GF-D8 (cell line): Measurements from ENCODE around the gene PLCL1.

Source experiments
- DNase-seq: peaks from one replicate; lab custom pipeline; 2025; lab: John Stamatoyannopoulos, UW

PLCL1 gene

DNA sequence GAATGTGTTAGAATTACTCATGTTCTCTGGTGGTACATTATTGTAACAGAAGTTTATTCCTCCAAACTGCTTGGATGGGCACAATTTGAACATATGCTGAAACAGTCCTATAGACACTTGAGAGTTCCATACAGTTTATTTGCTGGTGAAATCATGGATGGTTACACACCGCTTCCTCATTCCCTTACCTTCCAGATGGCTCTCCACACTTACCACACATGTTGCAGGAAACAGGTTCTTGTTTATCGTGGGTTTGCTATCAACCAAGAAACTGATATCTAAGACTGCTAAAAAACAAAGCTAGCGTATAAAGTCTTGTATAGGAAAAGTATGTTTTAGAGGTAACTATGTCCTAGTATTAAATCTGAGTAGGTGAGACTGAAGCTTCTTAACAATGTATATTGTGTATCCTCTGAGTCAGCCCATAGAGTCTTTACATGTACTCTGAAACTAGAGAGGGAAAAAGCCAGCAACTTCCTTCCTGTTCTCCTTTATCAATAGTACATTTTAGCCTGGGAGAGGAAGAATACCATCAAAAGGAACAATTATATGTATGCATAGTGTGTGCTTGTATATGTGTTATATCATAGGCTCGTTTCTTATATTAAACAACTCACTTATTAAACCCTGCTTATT lies 313.1 kb downstream of the PLCL1 start:
- DNase-seq: no peak

DNA sequence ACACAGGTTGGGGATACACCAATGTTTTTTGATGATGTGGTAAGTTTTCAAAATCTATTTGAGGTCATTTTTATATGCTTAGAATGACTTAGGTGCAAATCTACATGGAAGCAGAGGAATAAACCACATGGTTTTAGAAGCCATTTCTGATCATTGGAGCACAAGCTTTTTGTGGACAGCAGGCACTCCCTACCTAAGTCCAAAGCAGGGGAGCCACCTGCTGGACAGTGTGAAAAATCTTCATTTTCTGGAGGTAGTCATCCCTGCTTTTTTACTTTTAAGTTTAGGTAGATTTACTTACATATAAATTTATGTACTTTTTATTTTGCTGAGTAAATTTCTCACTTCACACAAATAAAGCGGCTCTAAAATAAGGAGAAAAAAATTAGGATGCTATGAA lies 323.2 kb downstream of the PLCL1 start:
- DNase-seq: no peak

DNA sequence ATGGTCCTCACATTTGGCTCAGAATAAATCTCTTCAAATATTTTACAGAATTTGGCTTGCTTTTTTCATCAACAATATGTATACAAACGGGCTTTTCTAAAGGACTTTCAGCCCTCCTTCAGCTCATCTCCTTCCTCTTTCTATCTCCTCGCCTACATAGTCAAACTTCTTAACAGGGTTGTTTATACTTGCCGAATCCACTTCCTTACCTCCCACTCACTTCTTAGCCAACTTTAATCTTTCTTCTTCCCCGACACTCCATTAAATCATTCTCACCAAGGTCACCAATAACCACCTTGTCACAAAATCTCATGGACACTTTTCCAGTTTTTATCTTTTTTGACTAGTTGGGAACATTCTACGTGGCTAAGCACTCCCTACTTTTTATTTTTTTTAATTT lies 325.2 kb downstream of the PLCL1 start:
- DNase-seq: no peak

DNA sequence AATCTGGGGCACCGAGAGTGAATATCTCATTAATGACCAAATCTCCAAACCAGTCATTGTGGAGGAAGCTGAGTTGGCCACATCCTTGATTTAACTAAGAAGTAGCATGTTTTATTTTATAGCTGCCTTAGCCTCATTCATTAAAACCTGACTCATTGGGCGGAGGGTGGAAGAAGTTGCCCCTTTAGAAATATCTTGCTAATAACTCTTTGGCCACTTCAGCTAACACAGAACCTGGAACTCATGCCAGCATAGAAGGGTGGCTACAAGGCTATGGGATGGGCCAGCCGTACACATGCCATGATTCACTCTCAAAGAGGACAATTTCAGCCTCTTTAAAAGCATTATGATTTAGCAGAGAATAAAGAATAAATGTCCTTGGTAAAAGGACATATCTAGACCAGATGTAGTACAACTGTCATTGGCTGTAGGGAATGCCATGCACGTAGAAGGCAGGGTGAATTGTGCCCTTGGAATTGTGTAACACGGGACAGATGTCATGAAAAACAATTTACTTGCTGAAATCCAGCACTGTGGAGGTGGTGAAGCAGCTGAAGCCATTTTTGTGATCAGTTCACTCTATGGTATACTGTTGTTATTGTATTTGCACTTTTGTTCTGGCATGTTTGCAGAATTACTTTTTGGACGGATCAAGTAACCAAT lies 330.0 kb downstream of the PLCL1 start:
- DNase-seq: no peak

DNA sequence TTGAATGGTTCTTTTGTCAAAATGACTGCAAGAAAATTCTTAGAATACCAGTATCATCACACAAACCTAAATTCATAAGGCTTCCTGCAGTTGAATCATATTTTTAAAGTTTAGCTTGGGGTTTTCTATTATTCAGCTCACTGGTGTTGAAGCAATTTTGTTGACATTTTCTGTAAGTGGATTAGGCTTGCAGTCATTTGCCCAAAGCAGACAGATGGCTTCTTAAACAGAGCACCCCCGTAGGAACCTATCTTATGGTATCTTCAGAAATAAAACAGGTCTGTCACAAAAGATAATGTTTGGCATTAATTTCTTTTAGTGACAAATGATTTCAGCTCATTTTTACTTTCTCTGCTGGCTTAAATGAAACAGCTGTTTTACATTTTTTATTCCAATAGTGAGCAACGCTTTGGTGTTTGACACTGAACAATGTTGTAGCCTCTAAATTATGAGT lies 331.1 kb downstream of the PLCL1 start:
- DNase-seq: no peak

DNA sequence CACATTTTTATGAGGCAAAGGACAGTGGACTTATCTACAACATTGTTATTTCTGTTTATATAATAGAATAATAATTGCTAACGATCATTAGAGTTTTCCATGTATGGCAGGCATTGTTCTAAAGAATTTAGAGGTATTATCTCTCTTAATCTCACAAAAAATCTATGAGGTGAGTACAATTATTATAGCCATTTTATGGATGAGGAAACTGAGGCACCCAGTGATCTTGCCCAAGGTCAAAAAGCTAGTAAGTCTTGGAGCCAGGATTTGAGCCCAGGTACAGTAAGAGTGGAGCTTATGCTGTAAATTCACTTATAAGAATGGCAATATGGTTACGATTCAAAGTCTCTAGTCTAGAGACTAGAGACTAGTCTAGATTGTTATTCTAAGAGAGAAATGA lies 331.7 kb downstream of the PLCL1 start:
- DNase-seq: no peak

DNA sequence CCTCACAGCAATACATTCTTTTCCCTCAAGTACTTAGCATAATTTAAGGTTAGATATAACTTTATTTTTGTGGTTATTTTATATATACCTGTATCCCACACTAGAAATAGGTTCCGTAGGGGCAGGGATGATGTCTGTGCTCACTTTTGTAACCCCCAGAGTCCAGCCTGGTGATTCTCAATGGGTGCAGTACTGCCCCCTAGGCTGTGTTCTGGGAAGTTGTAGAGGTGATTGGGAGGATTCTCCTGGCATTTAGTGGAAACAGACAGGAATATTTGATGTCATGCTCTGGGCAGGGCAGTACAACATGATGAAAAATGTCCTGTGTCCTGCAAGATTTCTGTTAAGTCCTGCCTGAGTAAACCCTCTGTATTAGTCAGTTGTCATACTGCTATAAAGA lies 333.3 kb downstream of the PLCL1 start:
- no peak for DNase-seq

DNA sequence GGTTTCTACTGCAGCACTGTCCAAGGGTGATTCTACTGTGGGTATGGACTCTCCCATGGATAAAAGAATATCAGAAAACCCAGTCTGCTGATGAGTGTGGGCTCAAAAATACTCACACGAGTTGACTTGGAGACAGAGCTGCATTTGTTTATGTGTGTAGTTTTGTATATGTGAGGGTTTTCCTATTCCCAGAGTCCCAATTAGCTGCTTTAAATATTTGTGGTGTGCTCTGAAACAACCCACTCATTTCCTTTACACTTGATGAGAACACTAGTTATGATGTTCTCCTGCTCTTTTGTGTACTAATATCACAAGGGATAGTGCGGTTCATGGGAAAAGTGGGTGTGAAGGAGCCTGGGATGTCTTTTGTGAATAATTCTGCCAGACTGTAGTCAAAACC lies 337.3 kb downstream of the PLCL1 start:
- DNase-seq: no peak

DNA sequence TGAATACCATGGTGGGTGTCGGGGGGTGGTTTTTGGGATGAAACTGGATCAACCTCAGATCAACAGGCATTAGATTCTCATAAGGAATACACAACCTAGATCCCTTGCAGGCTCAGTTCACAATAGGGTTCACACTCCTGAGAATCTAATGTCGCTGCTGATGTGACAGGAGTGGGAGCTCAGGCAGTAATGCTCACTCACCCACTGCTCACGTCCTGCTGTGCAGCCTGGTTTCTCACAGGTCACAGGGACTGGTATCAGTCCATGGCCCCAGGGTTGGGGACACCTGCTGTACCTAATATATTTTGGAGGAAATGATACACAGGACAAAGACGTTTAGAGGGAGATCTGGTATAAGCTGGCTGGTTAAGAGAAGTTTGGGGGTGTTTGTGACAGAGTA lies 338.8 kb downstream of the PLCL1 start:
- DNase-seq: no peak

DNA sequence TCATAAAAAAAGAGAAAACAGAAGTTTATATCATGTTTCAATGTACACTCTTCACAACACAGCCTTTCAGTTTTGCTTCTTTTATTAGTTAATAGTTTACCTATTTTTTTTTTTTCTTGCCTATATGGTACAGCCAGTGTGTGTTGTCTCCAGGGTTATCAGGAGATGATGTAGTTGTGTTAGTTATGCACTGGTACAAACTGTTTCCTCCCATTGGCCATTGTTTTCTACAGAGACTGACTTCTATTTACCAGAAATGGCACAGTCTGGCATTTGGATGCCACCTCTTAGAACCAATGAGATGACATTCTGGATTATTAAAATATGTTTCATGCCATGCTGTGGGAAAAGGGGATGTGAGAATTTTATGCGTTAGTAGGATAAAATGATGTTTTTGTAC lies 339.4 kb downstream of the PLCL1 start:
- no peak for DNase-seq

DNA sequence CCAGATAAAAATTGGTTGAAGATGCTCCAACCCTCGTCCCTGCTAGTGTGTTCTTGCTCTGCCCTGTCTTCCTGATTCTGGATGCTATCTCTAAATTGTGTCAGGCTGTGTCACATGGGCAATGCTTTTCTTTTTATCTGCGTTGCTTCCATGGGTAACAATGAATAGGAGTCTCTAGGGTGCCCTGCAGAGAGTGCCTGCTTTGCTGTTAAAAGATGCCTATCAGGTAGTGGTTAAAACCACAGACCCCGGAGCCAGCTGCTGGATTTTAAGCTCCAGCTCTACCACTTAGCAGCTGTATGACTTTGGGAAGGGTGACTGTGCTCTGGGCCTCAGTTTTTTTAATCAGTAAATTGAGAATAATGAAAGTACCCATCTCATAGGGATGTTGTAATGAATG lies 340.3 kb downstream of the PLCL1 start:
- peak; percentile 35 for DNase-seq

DNA sequence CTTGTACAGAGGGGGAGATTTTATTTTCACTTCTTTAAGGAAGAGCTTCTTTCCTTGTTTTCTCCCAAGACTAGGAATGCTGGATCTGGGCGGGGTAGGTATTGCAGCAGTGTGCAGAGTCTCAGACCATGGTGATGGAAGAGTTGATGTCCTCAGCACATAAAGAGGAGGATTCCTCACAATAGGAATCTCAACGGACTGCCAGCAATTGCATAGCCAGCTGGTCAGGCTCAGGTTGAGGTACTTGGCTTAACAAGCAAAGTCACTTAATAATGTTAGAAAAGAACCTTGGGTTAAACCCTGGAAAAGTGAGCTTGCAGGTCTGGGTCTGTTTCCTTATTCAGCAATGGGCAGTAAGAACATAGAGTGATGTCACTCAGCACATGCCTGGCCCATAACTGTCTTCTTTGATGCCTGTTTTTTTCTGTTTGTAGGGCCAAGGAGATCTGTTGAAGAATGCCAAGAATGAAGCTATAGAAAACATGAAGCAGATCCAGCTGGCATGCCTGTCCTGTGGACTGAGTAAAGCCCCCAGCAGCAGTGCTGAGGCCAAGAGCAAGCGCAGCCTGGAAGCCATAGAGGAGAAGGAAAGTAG lies 342.1 kb downstream of the PLCL1 start:
- no peak for DNase-seq

DNA sequence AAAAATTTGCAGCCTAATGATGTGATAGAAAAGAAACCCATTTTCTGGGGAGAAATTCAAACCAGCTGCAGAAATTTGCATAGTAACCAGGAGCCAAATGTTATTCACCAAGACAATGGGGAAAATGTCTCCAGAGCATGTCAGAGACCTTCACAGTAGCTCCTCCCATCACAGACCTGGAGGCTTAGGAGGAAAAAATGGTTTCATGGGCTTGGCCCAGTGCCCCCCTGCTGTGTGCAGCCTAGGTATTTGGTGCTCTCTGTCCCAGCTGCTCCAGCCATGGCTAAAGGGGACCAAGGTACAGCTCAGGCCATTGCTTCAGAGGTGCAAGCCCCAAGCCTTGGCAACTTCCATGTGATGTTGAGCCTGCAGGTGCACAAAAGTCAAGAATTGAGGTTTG lies 352.9 kb downstream of the PLCL1 start:
- no peak for DNase-seq

DNA sequence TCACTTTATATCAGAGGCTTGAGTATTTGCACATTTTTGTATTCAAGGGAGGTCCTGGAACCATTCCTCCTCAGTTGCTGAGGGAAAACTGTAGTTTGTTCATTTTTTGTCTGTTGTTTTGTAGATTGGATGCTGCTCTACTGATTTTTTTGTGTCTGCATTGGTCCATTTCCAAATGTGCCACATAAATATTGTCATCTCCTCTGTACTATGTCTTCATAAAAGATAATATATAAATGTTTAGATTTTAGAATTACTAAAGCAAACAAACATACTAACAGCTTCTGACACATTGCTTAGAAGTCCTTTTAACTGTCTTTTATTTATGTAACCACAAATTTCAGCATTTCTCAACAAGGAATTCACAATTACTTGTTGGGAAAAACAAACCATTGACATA lies 356.8 kb downstream of the PLCL1 start:
- DNase-seq: no peak

DNA sequence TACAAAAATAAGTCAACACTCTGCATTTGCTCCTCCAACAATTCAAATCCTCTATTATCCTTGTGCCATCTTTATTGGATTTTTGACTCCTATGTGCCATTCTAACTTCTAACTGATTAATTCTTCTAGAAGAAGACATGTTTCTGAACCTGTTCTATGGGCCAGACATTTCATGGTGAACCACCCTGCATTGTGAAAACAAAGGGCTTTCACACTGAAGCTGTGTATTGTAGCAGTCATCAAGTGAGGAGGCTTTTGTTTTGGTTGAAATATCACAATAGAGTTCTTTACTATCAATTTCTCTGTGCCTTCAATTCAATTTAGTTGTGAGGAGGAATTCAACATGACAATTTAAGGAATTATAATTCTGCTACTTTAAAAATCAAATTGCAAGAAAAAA lies 357.9 kb downstream of the PLCL1 start:
- DNase-seq: no peak

DNA sequence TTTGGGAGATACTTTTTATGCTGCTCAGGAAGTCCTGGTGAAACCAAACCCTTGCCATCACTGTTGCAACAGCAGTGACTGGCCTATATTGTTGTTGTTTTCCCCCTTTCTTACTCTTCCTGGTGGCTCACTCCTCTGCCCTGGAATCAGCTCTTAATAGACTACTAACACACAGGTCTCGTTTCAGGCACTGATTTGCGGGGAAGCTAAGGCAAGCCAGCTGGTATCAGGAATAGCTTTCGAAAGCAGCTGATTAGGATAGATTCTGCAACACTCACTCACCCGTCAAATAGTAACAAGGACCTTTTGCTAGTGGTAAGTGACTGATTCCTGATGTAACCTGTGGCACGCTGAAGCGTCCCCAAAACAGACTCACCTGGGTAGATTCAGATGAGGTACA lies 360.4 kb downstream of the PLCL1 start:
- no peak for DNase-seq

DNA sequence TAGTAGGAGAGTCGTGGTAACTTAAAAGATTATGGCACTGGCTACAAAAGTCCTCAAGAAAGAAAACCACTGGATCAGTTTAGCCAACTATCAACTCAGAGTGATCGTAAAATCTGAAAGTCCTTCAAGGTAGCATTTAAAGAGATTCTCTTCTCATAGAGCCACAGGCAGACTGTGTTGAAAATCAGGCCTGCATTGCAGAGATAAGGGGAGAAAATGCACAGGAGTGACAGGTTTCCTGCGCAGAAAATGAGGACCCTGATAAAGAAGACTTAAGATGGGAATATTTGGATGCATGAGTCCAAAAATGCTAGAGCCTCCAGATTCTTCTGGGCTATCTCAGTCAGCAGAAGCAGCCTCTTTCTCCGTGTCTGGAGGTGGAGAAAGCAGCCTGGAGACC lies 360.9 kb downstream of the PLCL1 start:
- DNase-seq: no peak

DNA sequence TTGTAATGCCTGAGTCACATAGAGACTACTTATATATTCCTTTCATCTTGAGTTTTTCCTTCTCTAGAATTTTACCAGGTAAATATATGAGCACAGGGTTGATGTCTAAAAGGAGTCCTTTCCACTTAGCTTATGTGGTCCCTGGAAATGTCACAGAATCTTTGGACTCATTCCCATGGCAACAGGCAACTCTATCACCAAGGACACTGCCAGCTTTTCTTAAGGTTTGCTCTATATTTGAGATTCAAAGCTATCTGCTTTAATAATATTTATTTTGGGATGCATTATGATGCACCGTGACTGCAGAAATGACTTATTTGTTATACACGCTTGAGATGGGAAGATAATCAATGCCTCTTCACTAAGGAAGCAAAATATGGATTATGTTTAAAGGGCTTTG lies 363.0 kb downstream of the PLCL1 start:
- DNase-seq: no peak

DNA sequence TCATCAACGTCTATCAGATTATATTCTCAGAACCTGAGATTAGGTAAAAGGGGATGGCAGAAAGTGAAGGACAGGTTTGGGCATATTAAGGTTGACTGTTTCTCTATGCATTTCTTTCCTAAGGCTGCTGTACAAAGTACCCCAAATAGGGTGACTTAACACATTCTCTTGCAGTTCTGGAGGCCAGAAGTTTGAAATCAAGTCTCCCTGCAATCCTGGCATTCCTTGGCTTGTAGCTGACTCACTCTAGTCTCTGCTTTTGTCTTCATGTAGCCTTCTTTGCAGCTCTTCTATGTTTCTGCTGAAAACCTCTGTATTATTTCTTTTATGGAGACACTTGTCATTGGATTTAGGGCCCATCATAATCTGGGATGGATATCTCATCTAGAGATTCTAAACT lies 364.3 kb downstream of the PLCL1 start:
- DNase-seq: no peak

DNA sequence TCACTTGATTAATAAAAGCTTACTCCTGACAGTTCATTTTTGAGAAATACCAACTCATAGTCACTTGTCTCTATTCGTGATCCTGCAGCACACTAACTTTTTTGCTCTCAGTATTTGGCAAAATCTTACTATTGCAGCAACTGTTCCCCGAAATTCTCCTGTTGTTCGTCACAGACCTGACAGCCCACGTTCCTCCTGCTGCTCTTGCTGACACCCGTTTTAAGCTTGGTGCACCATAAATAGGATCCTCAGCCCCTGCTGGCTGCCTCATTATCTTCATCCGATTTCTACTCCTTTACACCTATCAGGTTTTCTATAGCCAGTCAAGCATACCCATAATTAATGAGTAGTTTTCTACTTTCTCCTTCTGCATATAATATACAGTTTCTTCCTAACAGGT lies 368.8 kb downstream of the PLCL1 start:
- DNase-seq: no peak

DNA sequence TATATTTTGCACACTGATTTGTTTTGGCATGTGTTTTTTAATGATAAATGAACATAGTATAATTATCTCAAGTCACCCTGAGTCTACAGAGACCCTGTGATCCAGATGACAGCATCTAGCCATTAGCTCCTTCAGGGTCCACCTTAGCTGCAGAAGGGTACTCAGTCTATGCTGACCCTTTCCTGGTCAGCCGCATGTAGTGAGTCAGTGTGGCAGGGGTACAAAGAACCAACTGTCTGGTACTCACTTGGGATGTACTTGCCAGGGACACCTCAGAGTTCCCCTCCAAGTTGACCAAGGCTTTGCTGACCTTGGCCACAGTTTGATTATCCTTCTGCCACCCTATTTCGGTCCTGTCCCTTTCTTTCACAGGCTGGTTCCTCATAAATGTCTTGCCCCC lies 369.5 kb downstream of the PLCL1 start:
- no peak for DNase-seq

DNA sequence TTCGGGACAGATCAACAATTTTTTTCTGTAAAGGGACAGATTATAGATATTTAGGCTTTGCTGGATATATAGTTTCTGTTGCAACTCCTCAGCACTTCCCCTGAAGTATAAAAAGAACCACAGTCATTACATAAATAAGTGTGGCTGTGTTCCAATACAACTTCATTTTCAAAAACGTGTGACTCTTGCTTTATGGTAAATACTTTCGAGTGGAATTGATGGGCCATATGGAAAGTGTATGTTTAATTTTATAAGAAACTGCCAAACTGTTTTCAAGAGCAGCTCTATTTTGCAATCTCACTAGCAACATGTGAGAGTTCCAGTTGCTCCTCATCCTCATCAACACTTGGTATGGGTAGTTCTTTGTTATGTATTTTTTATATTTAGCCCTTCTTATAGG lies 370.9 kb downstream of the PLCL1 start:
- no peak for DNase-seq

DNA sequence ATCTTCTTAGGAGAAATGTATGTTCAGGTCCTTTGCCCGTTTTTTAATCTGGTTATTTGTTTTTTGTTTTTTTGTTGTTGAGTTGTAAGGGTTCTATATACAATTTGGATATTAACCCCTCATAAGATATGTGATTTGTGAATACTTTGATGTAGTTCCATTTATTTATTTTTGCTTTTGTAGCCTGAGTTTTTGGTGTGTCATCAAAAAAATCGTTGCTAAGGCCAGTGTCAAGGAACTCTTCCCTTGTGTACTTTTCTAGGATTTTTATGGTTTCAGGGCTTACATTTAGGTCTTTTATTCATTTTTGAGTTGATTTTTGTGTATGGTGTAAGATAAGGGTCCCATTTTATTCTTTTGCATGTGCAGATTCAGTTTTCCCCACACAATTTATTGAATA lies 372.6 kb downstream of the PLCL1 start:
- DNase-seq: no peak

DNA sequence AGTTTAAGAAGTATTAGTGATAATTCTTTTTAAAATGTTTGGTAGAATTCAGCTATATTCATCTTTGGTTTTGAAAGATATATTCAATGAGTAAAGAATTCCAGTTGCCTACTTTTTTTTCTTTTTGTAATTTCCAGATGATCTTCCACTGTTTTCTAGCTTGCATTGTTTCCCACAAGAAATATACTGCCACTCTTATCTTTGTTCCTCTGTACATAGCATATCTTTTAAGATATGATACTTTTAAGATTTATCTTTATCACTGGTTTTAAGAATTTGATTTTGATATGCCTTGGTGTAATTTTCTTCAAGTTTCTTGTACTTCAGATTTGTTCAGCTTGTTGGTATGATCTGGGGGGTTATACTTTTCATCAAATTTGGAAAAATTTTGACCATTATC lies 374.4 kb downstream of the PLCL1 start:
- DNase-seq: no peak
